HL-60/S4 treated with retinoic acid at 250 ng/mL for 4 days and 3 days (cell line): ENCODE measurements around the gene NLK.

Source experiments
- in situ Hi-C: fragments of 300-500 bp; cut with MboI; formaldehyde crosslinking; loops from 2 replicates; pipeline ENCODE4 v1.7.0; 2022; ENCODE audit warnings: low sequenced_read_pairs

Gene NLK

DNA sequence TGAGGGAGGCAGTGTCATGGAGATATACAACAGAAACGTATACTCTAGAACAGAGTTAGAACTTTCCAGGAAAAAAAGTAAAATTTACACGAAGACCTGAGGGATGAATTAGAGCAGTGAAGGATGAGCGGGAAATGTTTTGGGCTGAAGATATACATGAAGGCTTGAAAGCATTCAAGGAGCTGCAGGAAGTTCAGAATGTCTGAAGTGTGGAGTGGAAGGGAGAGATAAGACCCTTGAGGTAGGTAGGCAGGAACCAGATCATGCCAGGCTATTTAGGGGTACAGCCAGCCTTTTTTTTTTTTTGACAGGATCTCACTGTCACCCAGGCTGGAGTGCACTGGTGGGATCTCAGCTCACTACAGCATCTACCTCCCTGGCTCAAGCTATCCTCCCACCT lies 3.2 kb upstream of the NLK start:
- in situ Hi-C loops, result no loop called here

DNA sequence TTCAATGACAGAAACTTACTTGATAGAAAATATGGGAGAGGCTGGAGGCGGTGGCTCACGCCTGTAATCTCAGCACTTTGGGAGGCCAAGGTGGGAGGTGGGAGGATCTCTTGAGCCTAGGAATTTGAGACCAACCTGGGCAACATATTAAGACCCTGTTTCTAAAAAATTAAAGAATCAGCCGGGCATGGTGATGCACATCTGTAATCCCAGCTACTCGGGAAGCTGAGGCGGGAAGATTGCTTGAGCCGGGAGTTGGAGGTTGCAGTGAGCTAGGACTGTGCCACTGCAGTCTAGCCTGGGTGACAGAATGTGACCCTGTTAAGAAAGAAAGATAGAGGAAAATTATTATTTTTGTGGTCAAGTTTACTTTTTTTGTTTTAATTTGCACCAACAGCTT lies 2.1 kb upstream of the NLK start:
- in situ Hi-C loops, result no loop called here

DNA sequence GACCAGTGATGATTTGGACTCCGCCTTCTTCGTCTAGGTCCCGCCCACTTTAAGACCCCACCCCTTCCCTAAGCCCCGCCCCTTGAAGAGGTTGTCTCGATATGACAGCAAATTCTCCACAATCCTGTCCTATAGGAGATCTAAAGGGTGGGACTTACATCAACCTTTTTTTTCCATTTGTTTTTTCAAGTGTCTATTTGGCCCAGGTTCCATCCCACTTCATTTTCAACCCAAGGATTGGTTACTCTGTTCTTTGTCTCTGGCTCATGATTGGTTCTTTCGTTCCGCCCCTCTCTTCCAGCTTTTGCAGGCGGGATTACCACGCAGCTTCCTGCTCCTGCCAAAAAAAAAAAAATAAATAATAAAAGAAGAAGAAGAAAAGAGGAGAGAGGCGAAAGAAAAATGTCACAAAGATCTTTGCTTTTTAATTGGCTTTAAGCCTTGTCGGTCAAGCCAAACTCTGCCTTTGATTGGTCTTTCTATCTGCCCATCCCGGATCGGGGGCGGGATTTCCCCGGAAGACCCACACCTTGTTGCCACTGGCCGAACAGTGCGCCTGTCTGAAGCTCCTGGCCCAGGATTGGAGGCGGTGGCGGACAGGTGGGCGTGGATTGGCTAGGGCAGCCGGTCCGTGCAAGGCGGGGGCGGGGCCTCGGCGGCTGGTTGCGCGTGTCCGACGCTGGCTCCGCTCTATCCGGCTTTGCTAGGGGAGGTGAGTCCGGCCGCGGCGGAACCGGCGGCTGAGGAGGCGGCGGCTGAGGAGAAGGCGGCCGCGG lies 1.2 kb upstream of the NLK start:
- in situ Hi-C loops, result no loop called here

DNA sequence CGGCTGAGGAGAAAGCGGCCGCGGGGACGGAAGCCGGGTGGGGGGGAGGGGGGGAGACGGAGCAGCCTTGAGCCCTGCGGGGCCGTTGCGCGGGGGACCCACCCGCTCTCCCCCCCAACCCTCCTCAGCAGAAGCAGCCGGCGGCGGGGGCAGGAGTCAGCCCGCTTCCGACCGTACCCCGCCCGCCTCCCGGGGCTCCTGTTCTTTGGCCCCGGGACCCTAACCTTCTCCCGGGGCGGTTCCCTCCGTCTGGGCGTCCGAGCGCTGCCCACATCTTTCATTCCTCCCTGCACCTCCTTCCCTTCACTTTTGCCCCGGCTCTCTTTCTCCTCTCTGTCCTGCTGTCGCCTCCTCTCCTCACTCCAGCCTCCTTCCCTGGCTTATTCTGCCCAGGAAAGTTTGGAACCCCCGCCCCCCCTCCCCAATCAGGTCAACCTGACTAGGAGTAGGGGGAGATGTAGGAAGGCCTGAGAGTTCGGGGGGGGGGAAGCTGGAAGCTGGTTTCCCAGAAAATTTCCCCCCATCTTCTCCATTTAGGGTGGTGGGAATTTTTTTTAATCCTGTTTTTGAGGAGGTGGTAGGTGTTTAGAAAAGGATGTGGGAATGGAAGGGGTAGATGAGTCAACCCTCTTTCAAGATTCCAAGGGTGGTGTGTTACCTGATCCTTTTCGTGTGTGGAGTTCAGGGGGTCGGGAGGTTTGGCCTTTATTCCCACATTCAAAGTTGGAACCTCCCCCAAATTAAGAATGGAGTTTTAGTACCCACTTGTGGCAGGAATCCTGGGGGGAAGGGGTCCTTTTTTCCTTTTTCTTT lies 427 bp upstream of the NLK start:
- in situ Hi-C loops, result no loop called here

DNA sequence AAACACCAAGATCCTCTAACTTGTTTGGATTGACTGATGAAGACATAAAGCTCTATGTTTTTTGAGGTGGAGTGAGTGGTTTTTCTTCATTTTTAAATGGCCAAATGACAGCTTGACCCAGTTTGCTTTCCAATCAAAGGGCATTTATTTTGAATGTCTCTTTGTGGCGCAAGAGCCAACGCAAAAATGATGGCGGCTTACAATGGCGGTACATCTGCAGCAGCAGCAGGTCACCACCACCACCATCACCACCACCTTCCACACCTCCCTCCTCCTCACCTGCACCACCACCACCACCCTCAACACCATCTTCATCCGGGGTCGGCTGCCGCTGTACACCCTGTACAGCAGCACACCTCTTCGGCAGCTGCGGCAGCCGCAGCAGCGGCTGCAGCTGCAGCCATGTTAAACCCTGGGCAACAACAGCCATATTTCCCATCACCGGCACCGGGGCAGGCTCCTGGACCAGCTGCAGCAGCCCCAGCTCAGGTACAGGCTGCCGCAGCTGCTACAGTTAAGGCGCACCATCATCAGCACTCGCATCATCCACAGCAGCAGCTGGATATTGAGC lies 329 bp downstream of the NLK start:
- in situ Hi-C loops, result no loop called here

DNA sequence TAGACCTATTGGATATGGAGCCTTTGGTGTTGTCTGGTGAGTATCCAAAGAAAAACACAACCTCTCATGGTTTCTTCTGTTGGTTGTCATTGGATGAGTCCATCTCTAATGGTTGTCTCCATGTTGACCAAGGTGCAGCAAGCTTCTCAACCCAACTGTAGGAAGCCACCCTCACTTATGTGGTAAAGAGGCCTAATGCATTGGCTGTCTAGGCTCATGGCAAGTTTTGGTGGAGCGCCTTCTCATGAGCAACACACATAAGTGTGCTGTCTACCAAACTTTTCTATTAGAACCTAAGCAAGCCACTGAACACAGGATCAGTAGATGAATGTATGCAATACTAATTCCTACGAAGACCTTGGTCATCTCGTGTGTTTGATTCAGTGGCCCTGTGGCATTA lies 819 bp downstream of the NLK start:
- in situ Hi-C loops, result no loop called here

DNA sequence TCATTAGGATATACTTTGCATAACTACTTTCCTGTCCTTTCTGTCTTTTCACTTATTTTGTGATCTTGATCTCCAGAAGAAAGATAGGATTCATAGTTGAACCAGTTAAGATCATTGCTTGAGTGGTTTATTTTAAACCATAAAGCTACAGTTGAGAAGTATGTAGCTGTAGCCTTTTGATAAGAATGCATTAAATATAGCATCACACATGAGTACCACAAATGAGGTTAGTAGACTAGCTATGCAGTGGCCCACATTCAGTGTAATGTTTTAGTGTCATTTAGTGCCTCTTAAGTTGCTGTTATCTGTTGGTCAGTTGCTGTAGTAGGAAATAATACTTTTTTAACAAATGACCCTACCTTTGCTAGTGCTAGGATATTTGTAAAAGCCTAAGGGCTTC lies 1.3 kb downstream of the NLK start:
- in situ Hi-C loops, result no loop called here

DNA sequence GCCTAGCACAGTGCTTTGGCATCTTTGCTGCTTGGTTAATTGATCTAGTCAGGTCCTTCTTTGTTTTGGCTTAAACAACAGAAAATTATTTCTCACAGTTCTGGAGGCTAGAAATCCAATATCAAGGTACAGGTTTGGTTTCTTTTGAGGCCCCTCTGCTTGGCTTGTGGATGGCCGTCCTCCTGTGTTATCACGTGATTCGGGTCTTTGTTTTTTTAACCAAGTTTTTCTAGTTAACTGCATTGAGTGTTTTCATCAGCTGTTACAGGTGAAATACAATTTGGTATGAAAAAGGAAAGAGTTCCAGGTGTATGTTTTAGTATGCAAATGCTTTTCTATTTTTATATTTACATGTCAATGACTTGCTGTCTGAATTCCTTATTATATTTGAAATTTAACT lies 2.8 kb downstream of the NLK start:
- in situ Hi-C loops, result no loop called here

DNA sequence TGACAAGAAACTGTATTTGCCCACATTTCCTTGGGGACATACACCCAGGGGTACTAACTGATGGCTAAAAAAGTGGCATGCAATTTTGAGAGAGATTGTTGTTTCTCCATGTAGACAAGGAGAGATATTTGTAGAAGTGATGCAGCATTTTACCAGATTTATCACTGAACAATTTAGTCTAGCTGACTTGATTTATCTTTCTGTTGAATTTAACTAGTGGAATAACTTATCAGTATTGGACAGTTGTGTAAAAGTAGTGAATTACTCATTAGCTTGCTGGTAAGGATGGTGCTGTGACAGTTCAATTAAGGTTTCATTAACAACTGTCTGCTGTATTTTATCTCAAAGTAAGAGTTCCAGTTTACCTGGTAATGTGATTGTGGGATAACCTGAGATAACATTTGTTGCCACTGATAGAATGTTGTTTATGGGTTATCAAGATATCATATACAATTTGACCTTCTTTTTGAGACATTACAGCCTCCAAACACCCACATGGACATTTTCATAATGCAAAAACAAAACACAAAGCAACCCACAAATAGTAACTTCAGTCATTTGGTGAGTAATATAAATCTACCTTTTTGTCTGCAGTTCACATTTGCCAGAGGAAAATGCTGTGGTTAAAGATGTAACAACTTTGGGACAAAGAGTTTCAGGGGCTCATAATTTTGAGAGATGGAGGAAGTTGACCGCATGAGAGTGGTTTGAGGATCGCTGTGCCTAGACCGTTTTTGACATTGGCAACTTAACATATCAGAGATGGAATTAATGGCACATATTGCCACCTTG lies 3.8 kb downstream of the NLK start:
- in situ Hi-C loops, result no loop called here

DNA sequence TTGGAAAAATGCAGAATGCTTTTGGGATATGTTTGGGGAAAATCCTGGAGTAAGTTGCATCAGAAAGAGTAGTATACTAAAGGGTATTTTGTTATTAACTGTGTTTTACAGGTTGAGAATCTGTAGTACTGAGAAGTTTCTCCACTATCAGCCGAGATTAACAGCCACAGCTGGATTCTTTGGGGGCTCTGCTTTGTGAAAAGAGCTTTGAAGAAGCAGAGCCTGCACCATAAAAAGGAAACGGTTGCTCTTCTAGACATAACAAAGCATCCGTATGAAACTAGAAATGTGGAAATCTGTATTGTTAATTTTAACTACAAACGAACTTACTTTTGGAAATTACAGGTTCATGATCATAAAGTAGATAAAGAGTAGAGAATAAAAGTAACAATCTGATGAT lies 5.3 kb downstream of the NLK start:
- in situ Hi-C loops, result no loop called here

DNA sequence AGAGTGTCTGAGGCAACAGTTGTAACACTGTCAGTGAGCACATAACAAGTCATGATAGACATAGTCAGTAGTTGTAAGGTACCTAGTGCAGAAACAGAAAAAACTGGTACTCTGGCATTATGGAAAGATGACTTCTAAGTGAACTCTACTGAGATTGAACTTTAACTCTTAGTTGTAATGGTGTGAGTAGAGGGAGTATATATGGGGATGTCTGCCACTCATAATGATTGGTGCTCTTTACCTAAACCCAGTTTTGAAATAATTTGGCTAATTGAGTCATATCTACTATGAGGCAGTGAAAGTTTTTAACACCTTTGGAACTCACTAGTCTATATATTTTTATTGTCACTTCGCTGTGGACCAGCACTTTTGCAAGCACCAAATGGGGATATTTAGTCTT lies 6.6 kb downstream of the NLK start:
- in situ Hi-C loops, result no loop called here

DNA sequence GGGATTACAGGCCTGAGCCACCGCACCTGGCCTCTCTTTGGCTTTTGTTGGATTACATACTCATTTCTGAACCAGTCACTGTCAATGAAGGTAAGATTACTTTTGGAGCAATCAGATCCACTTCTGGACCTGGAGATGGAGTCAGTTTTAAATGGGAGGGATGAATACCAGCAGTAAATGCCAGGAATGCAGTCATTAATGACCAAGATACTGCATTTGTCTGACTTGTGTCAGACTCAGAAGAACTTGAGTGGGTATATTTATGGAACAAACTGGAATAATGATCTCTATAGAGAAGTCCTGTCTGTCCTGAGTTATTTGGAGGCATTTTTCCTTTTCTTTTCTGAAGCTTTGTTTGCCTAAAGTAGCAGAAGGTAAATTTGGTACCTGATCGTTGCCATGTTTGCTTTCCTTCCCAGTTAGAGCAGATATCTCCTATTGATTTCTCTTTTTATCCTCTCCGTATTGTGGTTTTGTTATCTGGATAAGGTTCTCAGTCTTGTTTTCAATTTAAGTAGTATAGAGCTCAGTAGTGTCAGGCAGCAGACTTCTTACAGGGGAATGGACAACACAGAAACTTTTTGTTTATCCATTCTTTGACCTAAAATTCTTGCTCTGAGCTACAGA lies 10.7 kb downstream of the NLK start:
- in situ Hi-C loops, result loop anchor here (25.0 kb wide), 1 partner anchor 109 kb away; no protein-coding TSS in a partner anchor

DNA sequence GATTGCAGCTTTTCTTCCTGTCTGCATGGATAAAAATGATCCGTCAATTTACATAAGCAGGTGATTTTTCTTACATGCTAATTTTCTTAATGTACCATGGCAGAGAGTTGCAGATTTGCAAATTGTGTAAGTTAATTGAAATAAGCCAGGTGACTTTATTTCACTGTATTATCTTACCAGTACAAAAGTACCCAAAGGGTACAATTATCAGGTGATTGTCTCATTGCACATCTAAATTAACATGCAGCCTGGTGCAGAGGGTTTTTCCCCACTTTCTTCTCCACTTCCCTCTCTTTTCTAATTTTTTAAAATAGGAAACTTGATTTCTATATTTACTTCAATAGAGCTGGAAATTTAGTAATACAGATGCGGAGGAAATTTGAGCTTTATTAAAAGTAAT lies 11.2 kb downstream of the NLK start:
- in situ Hi-C loops, result loop anchor here (25.0 kb wide), 1 partner anchor 109 kb away; no protein-coding TSS in a partner anchor

DNA sequence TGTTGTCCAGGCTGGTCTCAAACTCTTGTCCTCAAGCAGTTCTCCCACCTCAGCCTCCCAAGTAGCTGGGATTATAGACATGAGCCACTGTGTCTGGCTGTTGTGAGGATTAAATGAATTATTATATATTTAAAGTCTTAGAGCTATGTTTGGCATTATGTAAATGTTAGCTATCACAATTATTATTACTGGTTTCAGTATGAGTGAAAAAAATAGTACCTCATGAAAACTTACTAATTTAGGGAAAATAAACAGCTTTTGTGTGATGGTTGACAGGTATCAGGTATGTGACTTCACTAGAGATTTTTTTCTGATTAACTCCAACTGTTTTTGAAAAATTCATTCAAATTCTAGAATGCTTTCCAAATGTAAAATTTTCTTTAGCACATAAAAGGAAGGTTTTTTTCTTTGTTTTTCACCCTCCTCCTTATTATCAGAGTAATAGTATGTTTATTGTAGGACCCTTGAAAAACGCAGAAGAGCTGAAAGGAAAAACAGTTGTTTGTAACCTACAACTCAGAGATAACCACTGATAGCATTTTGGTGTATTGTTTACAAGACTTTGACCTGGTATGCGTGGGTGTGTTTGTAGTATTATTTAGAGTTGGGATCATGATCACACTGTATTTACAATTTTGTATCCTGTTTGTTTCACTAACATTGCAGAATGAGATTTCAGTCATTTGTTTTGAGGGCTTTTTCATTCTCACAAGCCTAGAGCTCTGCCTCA lies 13.2 kb downstream of the NLK start:
- in situ Hi-C loops, result loop anchor here (25.0 kb wide), 1 partner anchor 107 kb away; no protein-coding TSS in a partner anchor

DNA sequence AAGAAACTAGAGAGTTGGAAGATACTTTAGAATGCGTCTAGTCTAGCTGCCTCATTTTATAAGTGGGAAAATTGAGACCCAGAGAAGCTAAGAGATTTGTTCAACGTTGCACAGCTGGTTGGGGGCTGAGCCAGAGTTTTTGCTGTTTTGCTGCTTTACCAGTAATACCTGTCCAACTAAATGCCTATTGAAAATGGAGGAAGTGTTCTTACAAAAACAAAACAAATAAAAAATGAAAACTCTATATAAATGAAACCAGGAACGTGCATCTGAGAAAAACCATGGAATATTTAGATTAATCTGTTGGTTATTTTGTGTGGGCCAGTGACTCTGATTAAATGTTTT lies 13.8 kb downstream of the NLK start:
- in situ Hi-C loops, result loop anchor here (25.0 kb wide), 1 partner anchor 106 kb away; no protein-coding TSS in a partner anchor

DNA sequence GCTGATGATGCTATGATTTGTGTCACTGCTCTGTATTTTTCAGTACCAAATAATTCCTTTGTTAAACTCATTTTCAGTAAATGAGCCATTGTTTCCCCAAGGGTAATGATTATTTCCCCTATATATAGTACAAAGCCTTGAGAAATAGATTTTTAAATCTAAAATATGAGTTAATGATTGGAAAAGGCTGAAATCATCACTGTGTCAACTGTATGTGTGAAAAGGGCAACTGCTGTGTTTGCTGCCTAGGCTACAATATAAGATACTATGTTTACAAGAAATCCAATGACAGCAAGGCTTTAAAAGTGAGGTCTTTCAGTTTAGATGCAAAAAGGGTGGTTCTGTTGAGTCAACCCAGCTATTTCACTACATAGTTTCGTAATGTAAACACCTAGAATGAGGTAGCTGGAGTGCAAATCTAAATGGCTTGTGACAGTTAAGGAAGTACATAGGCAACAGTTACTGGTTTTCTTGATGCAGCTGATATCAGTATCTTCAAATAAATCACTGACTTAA lies 15.3 kb downstream of the NLK start:
- in situ Hi-C loops, result loop anchor here (25.0 kb wide), 1 partner anchor 105 kb away; no protein-coding TSS in a partner anchor

DNA sequence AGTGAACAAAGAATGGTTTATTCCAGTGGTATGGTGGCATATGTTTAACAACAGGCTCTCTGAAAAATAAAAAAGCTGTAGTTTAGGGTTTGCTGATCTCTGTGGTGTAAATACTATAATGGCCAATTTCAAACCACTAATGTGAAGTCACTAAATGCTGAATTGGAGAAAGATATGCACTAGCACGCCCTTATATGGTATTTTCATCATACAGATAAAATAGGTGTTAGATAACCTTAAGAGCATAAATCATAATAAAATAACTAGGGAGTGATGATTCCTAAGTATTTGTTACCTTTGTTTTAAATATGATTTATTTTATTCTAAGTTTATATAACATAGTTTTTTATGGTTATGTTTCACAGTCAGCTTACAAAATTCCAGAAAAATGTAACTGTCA lies 17.2 kb downstream of the NLK start:
- in situ Hi-C loops, result loop anchor here (25.0 kb wide), 1 partner anchor 103 kb away; no protein-coding TSS in a partner anchor

DNA sequence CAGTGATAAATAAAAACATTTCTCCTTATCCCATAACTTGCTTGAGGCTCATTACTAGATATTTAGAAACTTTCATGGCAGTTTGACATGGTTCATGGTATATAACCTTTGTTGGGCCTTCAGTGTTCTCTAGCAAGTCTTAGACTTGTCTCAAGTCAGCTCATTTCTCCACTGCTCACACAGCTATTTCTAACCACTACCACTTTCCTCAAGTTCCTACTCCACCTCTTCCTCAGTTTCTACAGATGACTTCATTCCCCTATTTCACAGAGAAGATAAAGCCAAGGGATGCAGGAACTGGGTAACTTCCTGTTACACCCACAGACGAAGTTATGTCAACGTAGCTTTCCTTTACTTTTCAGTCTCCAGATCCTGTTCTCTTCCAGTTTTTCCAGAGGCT lies 23.2 kb downstream of the NLK start:
- in situ Hi-C loops, result loop anchor here (25.0 kb wide), 1 partner anchor 97 kb away; no protein-coding TSS in a partner anchor

DNA sequence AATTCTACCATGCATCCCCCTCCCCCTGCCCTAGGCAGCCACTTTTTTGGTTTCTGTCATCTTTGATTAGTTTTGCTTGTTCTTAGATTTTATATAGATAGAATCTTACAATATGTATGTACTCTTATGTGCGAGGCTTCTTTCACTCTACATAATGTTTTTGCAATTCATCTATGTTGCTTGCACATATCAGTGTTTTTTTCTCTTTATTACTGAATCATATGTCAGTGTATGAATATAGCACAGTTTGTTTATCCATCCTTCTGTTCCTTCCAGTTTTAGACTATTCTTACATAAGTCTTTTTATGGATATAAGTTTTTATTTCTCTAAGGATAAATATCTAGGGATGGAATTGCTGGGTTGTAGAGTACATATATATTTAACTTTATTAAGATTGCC lies 26.6 kb downstream of the NLK start:
- in situ Hi-C loops, result loop anchor here (25.0 kb wide), 1 partner anchor 93 kb away; no protein-coding TSS in a partner anchor
